HEK293T (cell line): ENCODE measurements around the gene C4BPB.

ENCODE experiments used
- CTCF ChIA-PET: fragments of 350-600 bp; formaldehyde crosslinking; extraction: SDS; loops from one replicate; lab custom pipeline; 2021; ENCODE audit warnings: antibody characterized with exemption, inconsistent platforms; lab: Yijun Ruan, JAX
- POLR2A ChIA-PET: fragments of 350-600 bp; formaldehyde crosslinking; extraction: SDS; loops from one replicate; lab custom pipeline; 2020; ENCODE audit warnings: antibody characterized with exemption, inconsistent platforms; lab: Yijun Ruan, JAX
- DNase-seq: peaks from one replicate; pipeline ENCODE4 v3.0.0; 2012; ENCODE audit warnings: mixed read lengths; ENCODE audit errors: extremely low spot score
- ARNT ChIP-seq: fragments of 450-650 bp; IDR thresholded peaks from 2 replicates; pipeline ENCODE4 v1.6.1; 2017; ENCODE audit warnings: mild to moderate bottlenecking
- BHLHE40 ChIP-seq: fragments of 450-650 bp; IDR thresholded peaks from 2 replicates; pipeline ENCODE4 v1.6.1; 2016; ENCODE audit warnings: mild to moderate bottlenecking, moderate library complexity, borderline replicate concordance
- CTBP1 ChIP-seq: fragments of 450-650 bp; IDR thresholded peaks from 2 replicates; pipeline ENCODE4 v1.6.1; 2016; ENCODE audit warnings: borderline replicate concordance
- ELF4 ChIP-seq: fragments of 450-650 bp; IDR thresholded peaks from 2 replicates; pipeline ENCODE4 v1.6.1; 2017; ENCODE audit warnings: antibody characterized with exemption
- FOXA1 ChIP-seq: fragments of 450-650 bp; IDR thresholded peaks from 2 replicates; pipeline ENCODE4 v1.6.1; 2016; ENCODE audit warnings: mild to moderate bottlenecking
- FOXK2 ChIP-seq: fragments of 450-650 bp; IDR thresholded peaks from 2 replicates; pipeline ENCODE4 v1.6.1; 2016; ENCODE audit warnings: mild to moderate bottlenecking
- FOXM1 ChIP-seq: fragments of 450-650 bp; IDR thresholded peaks from 2 replicates; pipeline ENCODE4 v1.6.1; 2017; ENCODE audit warnings: mild to moderate bottlenecking, borderline replicate concordance
- HDGF ChIP-seq: fragments of 450-650 bp; IDR thresholded peaks from 2 replicates; pipeline ENCODE4 v1.6.1; 2017; ENCODE audit warnings: antibody characterized with exemption, borderline replicate concordance
- L3MBTL2 ChIP-seq: fragments of 450-650 bp; conservative IDR thresholded peaks from 2 replicates; pipeline ENCODE4 v1.6.1; 2016; ENCODE audit warnings: mild to moderate bottlenecking
- LEF1 ChIP-seq: fragments of 450-650 bp; IDR thresholded peaks from 2 replicates; pipeline ENCODE4 v1.6.1; 2017; ENCODE audit warnings: mild to moderate bottlenecking, borderline replicate concordance
- NFRKB ChIP-seq: fragments of 450-650 bp; IDR thresholded peaks from 2 replicates; pipeline ENCODE4 v1.6.1; 2016; ENCODE audit warnings: mild to moderate bottlenecking, moderate library complexity
- SP1 ChIP-seq: fragments of 450-650 bp; IDR thresholded peaks from 2 replicates; pipeline ENCODE4 v1.6.1; 2017
- SUZ12 ChIP-seq: fragments of 450-650 bp; IDR thresholded peaks from 2 replicates; pipeline ENCODE4 v1.6.1; 2016; ENCODE audit warnings: mild to moderate bottlenecking
- TARDBP ChIP-seq: fragments of 450-650 bp; IDR thresholded peaks from 2 replicates; pipeline ENCODE4 v1.6.1; 2016
- ZNF384 ChIP-seq: fragments of 450-650 bp; IDR thresholded peaks from 2 replicates; pipeline ENCODE4 v1.6.1; 2016
- TF ChIP-seq, protein P1 (sequence below): fragments of 450-650 bp; IDR thresholded peaks from 2 replicates; pipeline ENCODE4 v1.6.1; 2016

Gene C4BPB

DNA sequence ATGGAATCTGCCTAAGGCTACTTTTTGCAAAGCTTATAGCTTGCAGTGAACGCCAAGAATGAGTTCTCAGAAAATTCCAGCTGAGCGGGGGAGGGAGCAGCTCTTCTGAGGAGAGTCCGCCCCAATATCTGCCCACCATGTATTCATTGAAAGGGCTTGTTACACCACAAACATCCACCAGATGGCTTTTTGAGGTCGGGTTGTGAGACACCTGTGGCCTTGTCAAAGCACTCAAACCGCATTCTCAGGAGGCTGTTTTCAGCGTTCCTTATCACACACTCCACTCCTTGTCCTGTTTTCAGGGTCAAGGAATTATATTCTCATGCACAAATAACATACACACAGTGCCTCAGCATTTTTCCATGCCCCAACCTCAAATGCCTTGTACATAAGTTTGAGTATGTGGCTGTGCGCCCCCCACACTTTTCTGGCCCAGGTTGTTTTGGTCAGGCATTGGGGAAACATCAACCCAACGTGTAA is 3.9 kb upstream of the C4BPB start:
- DNase-seq: peak; percentile 76
- ChIA-PET CTCF (interaction anchor here (1.0 to 1.4 kb wide), 2 partner anchors 172 to 320 kb away, joined by 3 to 9 read pairs; no protein-coding TSS in a partner anchor), POLR2A (interaction anchor here (1.0 to 1.6 kb wide), 2 partner anchors 32 to 237 kb away, joined by 3 to 5 read pairs; partner anchors contain the start of genes CD55 and PFKFB2)
- TF ChIP-seq FOXM1: no peak
- TF ChIP-seq FOXK2: no peak
- TF ChIP-seq CTBP1: no peak
- no peak for TF ChIP-seq ELF4
- TF ChIP-seq ARNT: no peak
- TF ChIP-seq SUZ12: no peak
- TF ChIP-seq NFRKB: no peak
- no peak for TF ChIP-seq BHLHE40
- TF ChIP-seq SP1: no peak
- TF ChIP-seq FOXA1: no peak
- TF ChIP-seq TARDBP: no peak
- TF ChIP-seq, protein P1, sequence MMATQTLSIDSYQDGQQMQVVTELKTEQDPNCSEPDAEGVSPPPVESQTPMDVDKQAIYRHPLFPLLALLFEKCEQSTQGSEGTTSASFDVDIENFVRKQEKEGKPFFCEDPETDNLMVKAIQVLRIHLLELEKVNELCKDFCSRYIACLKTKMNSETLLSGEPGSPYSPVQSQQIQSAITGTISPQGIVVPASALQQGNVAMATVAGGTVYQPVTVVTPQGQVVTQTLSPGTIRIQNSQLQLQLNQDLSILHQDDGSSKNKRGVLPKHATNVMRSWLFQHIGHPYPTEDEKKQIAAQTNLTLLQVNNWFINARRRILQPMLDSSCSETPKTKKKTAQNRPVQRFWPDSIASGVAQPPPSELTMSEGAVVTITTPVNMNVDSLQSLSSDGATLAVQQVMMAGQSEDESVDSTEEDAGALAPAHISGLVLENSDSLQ: no peak
- TF ChIP-seq L3MBTL2: no peak
- TF ChIP-seq ZNF384: no peak
- TF ChIP-seq HDGF: no peak
- no peak for TF ChIP-seq LEF1

DNA sequence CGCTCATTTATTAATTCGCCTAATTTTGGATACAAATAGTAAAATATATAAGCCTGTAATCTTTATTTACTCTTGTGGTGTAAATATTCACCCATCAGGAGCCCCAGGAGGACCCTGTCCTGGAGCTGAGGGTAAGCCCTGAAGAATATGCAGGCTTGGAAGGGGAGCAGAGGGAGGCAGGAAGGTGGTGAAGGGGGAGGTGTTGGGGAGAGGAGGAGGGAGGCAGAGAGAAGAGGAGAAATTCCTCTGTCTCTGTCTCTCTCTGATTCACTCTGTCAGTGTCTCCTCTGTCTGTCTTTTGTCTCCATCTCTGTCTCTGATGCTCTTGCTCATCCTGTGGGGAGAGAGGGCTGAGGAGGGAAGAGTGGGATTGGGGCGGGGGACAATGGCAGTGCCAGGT is 2.8 kb upstream of the C4BPB start:
- POLR2A ChIA-PET: no interaction called here

DNA sequence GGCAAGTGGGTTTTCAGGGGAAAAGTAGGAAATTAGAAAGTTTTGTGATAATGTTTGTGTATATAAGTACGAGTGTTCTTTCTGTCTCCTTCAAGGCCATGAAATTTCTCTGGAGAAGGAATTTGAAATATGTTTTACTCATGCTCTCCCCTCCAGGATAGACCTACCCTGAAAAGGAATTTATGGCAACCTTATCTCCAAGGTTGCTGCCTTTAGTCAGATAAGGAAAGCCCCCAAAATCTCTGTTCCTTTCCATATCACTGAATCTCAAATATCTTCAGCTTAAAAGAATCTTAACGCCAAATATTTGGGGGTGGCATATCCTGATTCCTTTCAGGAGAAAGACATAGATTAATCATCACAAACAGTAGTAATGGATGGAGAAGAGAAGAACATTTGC is 499 bp upstream of the C4BPB start:
- CTCF ChIA-PET: no interaction called here
- no peak for TF ChIP-seq ELF4
- no peak for TF ChIP-seq SP1
- TF ChIP-seq, protein P1: no peak
- no peak for TF ChIP-seq SUZ12
- TF ChIP-seq FOXM1: no peak
- TF ChIP-seq HDGF: no peak
- TF ChIP-seq BHLHE40: no peak
- TF ChIP-seq LEF1: no peak
- no peak for TF ChIP-seq FOXA1
- TF ChIP-seq FOXK2: no peak
- TF ChIP-seq ZNF384: no peak
- no peak for TF ChIP-seq CTBP1
- TF ChIP-seq L3MBTL2: no peak
- TF ChIP-seq TARDBP: no peak
- no peak for TF ChIP-seq ARNT
- POLR2A ChIA-PET: no interaction called here
- no peak for DNase-seq

More for the DNA sequence above, 2.8 kb upstream of the C4BPB start:
- no peak for DNase-seq
- TF ChIP-seq NFRKB: no peak
- CTCF ChIA-PET: no interaction called here

DNA sequence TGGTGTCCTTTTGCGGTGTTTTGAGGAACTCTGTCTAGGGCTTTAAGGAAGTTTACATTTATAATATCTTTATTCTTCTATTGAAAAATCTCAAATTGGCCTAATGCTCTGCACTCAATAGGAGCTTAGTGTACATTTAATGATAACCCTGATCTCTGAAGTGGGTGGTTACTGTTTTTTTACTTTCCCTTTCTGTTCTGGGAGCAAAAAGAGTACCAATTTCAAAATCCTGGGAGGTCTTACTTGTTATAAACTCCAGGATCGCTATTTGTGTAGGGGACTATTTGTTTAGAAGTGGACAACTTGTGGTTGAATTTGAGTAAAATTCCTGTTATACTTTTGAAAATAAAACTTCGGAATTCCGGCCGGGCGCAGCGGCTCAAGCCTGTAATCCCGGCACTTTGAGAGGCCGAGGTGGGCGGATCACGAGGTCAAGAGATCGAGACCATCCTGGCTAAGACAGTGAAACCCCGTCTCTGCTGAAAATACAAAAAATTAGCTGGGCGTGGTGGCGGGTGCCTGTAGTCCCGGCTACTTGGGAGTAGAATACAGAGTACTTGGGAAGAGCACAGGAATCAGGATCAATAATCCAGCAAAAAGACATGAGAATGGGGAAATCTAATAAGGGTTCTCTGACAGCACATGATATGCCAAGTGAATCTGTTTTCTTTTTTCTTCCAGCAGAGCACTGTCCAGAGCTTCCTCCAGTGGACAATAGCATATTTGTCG is 1.1 kb downstream of the C4BPB start:
- TF ChIP-seq TARDBP (no peak), ARNT (no peak), ELF4 (no peak), L3MBTL2 (no peak), NFRKB (no peak), ZNF384 (no peak), FOXK2 (no peak), LEF1 (no peak), HDGF (no peak)
- POLR2A ChIA-PET: no interaction called here
- CTCF ChIA-PET: interaction anchor here (0.6 kb wide), 1 partner anchor 1654 kb away, joined by 3 read pairs; no protein-coding TSS in a partner anchor
- no peak for DNase-seq

DNA sequence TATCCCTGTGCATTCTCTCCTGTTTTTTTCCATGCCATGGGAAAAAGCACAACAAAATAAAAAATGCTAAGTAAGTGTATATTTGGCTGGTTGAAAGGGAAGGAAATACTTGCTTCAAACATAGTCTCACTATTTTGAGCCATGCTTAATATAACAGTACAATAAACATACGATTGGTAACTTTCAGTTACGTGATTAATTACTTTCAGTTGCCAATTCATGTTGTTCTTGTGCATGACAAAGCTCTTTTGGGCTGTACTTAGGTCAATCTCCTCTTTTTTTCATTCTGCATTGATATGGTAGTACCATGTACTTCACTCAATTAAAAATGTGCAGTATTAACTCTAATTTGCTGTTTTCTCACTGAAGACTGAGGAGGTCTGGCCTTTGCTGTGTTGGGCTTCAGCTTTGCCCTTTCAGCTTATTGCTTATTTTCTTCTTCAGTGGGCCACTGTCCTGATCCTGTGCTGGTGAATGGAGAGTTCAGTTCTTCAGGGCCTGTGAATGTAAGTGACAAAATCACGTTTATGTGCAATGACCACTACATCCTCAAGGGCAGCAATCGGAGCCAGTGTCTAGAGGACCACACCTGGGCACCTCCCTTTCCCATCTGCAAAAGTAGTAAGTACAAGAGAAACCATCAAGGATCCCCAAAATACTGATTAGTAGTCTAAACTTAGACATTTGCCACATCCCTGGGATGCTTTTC is 2.7 kb downstream of the C4BPB start:
- TF ChIP-seq ARNT (no peak), BHLHE40 (no peak), CTBP1 (no peak), L3MBTL2 (no peak), ELF4 (no peak), HDGF (no peak), TARDBP (no peak)
- no peak for DNase-seq
- POLR2A ChIA-PET: no interaction called here
- CTCF ChIA-PET: no interaction called here

DNA sequence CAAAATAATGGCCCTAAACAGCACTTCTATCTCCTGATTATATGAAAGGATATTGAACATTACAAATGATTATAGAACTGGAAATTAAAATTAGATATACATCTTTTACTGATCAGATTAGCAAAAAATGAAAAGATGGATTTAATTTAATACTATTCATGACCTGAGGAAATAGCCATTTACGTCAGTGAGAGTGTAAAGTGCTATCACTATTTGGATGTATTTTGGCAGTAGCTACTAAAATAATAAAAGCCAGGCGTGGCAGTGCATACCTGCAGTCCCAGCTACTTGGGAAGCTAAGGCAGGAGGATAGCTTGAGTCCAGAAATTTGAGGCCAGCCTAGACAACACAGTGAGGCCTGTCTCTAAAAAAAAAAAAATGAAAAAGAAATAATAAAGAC is 5.3 kb downstream of the C4BPB start:
- no peak for DNase-seq
- POLR2A ChIA-PET: no interaction called here
- CTCF ChIA-PET: interaction anchor here (0.6 to 1.3 kb wide), 3 partner anchors 249 to 1039 kb away, joined by 4 to 5 read pairs (median 4); no protein-coding TSS in a partner anchor
- TF ChIP-seq SP1: no peak

DNA sequence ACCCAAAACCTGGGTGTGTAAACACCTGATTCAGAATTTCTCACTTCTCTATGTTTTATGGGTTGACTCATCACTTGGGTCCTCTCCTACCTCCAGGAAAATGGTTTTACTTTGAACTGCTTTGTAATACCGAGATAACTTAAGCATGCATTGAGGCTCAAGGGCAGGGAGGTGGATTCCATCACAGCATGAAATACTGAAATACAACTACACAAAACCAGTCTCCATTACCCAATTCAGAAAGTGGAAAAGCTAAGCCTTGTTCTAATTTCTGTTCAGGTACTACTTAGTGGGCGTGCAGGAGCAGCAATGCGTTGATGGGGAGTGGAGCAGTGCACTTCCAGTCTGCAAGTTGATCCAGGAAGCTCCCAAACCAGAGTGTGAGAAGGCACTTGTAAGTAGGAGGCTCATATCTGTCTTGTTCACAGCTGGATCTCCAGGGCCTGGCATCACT is 9.2 kb downstream of the C4BPB start:
- ChIA-PET CTCF (no interaction called here), POLR2A (no interaction called here)
- TF ChIP-seq FOXM1 (no peak), LEF1 (no peak), FOXA1 (no peak), SUZ12 (no peak), BHLHE40 (no peak), ELF4 (no peak), CTBP1 (no peak), HDGF (no peak), TARDBP (no peak), ZNF384 (no peak), NFRKB (no peak), ARNT (no peak), SP1 (no peak), FOXK2 (no peak), L3MBTL2 (no peak)
- TF ChIP-seq, protein P1: no peak
- DNase-seq: no peak
